ENCODE measurements around the gene UBQLN1. TPM values are rescaled to one million over a fixed set of nuclear protein-coding genes. Genes with fewer than 3 reads are reported as not detected.
"Not testable (repeated sequence)": the region's sequence is repeated elsewhere in the genome, so short reads cannot be mapped to it uniquely, and the experiment has no call there.

Gene UBQLN1
- total RNA-seq, 4 donors from 2014 or later: 100 to 123 (median 110) TPM

GRCh38 chr9:83714329-83714728 lies 6.6 kb upstream of the UBQLN1 start:
- Histone ChIP-seq H3K4me3 (no peak overlapping the region), H3K9me3 (no peaks in the 10 kb centered on the region), H3K4me1 (no peaks in the 10 kb centered on the region), H3K27me3 (no peaks in the 10 kb centered on the region), H3K27ac (no peak overlapping the region), H3K36me3 (peaks cover 0 to 9% (median 0%) of the 10 kb centered on the region in 3 donors)
- 62 to 67% methylated on average over 3 of the region's 3 CpGs for WGBS, 2 donors
- TF ChIP-seq CTCF (IDR thresholded peaks at IDR 0.05) (peak in 2 of 5 experiments; percentile 7 to 12), EP300 (IDR thresholded peaks at IDR 0.05) (no peak)
- DNase-seq (ENCODE audit: low spot score in 2 of 2): no peak

- H3K27me3 ChIP-seq: no peaks in the 10 kb centered on the region
- H3K36me3 ChIP-seq: peaks cover 0 to 9% (median 0%) of the 10 kb centered on the region in 3 donors
- peaks cover 0 to 25% (median 17%) of the 10 kb centered on the region in 4 donors for H3K4me1 ChIP-seq
- TF ChIP-seq POLR2A (IDR thresholded peaks at IDR 0.05) (no peak), CTCF (IDR thresholded peaks at IDR 0.05) (peak in 1 of 5 experiments; percentile 13)
- 12 to 14% methylated on average over 20 of the region's 20 CpGs for WGBS, 2 donors
- no peaks in the 10 kb centered on the region for H3K9me3 ChIP-seq
- peak; percentile 53 to 84 for DNase-seq (ENCODE audit: low spot score in 2 of 2)
- peak overlapping the region; percentile 94 to 98 (median 98) for H3K27ac ChIP-seq
- peak overlapping the region; percentile 79 to 99 (median 88) for H3K4me3 ChIP-seq
These were observed 879 bp upstream of the UBQLN1 start for GRCh38 chr9:83708515-83709158.

GRCh38 chr9:83707518-83707767 lies 315 bp downstream of the UBQLN1 start:
- Histone ChIP-seq H3K27ac (peak overlapping the region; percentile 94 to 98 (median 98)), H3K9me3 (no peaks in the 10 kb centered on the region), H3K36me3 (no peaks in the 10 kb centered on the region), H3K27me3 (no peaks in the 10 kb centered on the region), H3K4me3 (peak overlapping the region; percentile 79 to 99 (median 88)), H3K4me1 (peaks cover 0 to 32% (median 17%) of the 10 kb centered on the region in 4 donors)
- TF ChIP-seq POLR2A (IDR thresholded peaks at IDR 0.05) (no peak), CTCF (IDR thresholded peaks at IDR 0.05) (no peak)
- WGBS, 2 donors: 0% methylated on average over 1 to 25 of the region's 26 CpGs
- DNase-seq (ENCODE audit: low spot score in 2 of 2): peak; percentile 40 to 46

GRCh38 chr9:83706676-83707517 lies 861 bp downstream of the UBQLN1 start:
- peaks cover 0 to 35% (median 19%) of the 10 kb centered on the region in 4 donors for H3K4me1 ChIP-seq
- peak overlapping the region; percentile 79 to 99 (median 88) for H3K4me3 ChIP-seq
- no peaks in the 10 kb centered on the region for H3K9me3 ChIP-seq
- WGBS, 2 donors: 0 to 1% methylated on average over 38 to 42 of the region's 42 CpGs
- TF ChIP-seq POLR2A (IDR thresholded peaks at IDR 0.05) (no peak), CTCF (IDR thresholded peaks at IDR 0.05) (no peak), EP300 (IDR thresholded peaks at IDR 0.05) (no peak)
- no peaks in the 10 kb centered on the region for H3K27me3 ChIP-seq
- peak overlapping the region; percentile 94 to 98 (median 98) for H3K27ac ChIP-seq
- H3K36me3 ChIP-seq: no peaks in the 10 kb centered on the region
- DNase-seq (ENCODE audit: low spot score in 2 of 2): peak in 1 of 2 donors; percentile 14

GRCh38 chr9:83705219-83705651 lies 2.5 kb downstream of the UBQLN1 start:
- not testable (repeated sequence) for H3K9me3 ChIP-seq; H3K27me3 ChIP-seq; DNase-seq (ENCODE audit: low spot score in 2 of 2); H3K27ac ChIP-seq; H3K36me3 ChIP-seq; H3K4me3 ChIP-seq
- 96 to 98% methylated on average over 12 of the region's 12 CpGs for WGBS, 2 donors
- H3K4me1 ChIP-seq: peaks cover 0 to 51% (median 30%) of the 10 kb centered on the region in 4 donors

Data from tibial nerve (tissue), 4 donors.